ENCODE measurements around the gene PIM3. TPM values are rescaled to one million over a fixed set of nuclear protein-coding genes. Genes with fewer than 3 reads are reported as not detected.

Gene PIM3
- polyA plus RNA-seq, 1 of the 3 experiments (the other 2 are of a cell fraction): 15.3 TPM

DNA sequence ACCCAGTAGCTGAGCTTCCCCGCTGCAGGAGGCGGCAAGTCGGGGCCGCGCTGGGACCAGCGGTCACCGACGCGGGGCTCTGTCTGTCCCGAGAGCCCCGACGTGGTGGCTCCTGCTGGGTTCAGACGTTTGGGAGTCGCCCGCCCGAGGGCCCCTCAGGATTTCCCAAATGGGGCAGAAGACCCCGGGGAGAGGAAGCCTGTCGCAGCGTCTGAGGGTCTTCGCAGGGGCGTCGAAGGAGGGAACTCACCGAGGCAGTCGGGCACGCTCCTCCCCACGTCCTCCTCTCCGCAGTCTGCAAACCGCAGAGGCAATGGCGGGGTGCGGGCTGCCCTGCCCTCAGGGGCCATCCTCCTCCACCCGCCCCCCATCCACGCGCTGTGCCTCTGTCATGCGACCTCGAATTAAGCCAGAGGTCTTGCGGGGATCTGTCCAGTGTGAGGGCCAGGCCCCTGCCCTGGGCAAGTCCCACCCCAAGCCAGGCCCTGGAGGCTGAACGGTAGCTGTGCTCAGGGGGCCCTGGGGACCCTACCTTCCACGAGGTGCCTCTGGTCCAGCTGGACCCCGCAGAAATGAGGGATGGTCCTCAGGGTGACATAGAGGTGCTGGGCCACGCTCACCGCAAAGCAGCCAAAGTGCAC lies 39.5 kb downstream of the PIM3 start:
- ChIA-PET CTCF (interaction anchor here (0.9 to 2.1 kb wide), 3 partner anchors 9 to 70 kb away, joined by 3 to 7 read pairs (median 4); no protein-coding TSS in a partner anchor), POLR2A (no interaction called here)
- Histone ChIP-seq H3K4me1 (ENCODE audit: control insufficient read depth in 1 of 2, insufficient read depth in 2 of 2, low read depth in 1 of 2, low read length in 1 of 2) (peaks cover 0 to 4% of the 10 kb centered on the region in 2 experiments; a peak in 1 of 4 replicates), H3K9me2 (no peaks in the 10 kb centered on the region), H3K36me3 (replicated peaks in 1 of 2; ENCODE audit: control insufficient read depth in 1 of 2, insufficient read depth in 2 of 2, low read length in 1 of 2) (no peaks in the 10 kb centered on the region), H3K4me2 (no peak overlapping the region), H3K9ac (no peak overlapping the region), H3F3A (replicated peaks; ENCODE audit: insufficient read depth) (no peaks in the 10 kb centered on the region), H3K9me3 (no peaks in the 10 kb centered on the region), H3K27me3 (ENCODE audit: insufficient read depth) (no peaks in the 10 kb centered on the region), H3K79me2 (ENCODE audit: insufficient read depth) (no peaks in the 10 kb centered on the region), H3K27ac (ENCODE audit: low read depth in 2 of 2, low read length in 1 of 2) (no peak overlapping the region), H3K4me3 (ENCODE audit: low read depth in 2 of 2, low read length in 1 of 2) (peak overlapping the region in 1 of 2 experiments; percentile 25; a peak in 1 of 4 replicates), H2AFZ (ENCODE audit: low read depth) (no peak overlapping the region), H4K20me1 (ENCODE audit: insufficient read depth) (no peaks in the 10 kb centered on the region)
- peak; percentile 44 for DNase-seq
- no peak for TF ChIP-seq CHD2 (IDR thresholded peaks at IDR 0.05; ENCODE audit: low read length, partially characterized antibody)
- TF ChIP-seq MEF2A (IDR thresholded peaks at IDR 0.05; ENCODE audit: borderline replicate concordance, low read depth): no peak
- no peak for TF ChIP-seq RXRA (IDR thresholded peaks at IDR 0.05; ENCODE audit: borderline replicate concordance, low read depth)
- TF ChIP-seq JUND (IDR thresholded peaks at IDR 0.05): no peak
- TF ChIP-seq, protein P1, sequence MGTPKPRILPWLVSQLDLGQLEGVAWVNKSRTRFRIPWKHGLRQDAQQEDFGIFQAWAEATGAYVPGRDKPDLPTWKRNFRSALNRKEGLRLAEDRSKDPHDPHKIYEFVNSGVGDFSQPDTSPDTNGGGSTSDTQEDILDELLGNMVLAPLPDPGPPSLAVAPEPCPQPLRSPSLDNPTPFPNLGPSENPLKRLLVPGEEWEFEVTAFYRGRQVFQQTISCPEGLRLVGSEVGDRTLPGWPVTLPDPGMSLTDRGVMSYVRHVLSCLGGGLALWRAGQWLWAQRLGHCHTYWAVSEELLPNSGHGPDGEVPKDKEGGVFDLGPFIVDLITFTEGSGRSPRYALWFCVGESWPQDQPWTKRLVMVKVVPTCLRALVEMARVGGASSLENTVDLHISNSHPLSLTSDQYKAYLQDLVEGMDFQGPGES (IDR thresholded peaks at IDR 0.05; ENCODE audit: low read depth, low read length): no peak
- no peak for TF ChIP-seq NRF1 (IDR thresholded peaks at IDR 0.05; ENCODE audit: low read depth, low read length)
- TF ChIP-seq, protein P2, sequence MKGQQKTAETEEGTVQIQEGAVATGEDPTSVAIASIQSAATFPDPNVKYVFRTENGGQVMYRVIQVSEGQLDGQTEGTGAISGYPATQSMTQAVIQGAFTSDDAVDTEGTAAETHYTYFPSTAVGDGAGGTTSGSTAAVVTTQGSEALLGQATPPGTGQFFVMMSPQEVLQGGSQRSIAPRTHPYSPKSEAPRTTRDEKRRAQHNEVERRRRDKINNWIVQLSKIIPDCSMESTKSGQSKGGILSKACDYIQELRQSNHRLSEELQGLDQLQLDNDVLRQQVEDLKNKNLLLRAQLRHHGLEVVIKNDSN (IDR thresholded peaks at IDR 0.05; ENCODE audit: borderline replicate concordance, low read depth): no peak
- TF ChIP-seq FOXJ3 (CRISPR knock-in tag; IDR thresholded peaks at IDR 0.05): no peak
- TF ChIP-seq, protein P3, sequence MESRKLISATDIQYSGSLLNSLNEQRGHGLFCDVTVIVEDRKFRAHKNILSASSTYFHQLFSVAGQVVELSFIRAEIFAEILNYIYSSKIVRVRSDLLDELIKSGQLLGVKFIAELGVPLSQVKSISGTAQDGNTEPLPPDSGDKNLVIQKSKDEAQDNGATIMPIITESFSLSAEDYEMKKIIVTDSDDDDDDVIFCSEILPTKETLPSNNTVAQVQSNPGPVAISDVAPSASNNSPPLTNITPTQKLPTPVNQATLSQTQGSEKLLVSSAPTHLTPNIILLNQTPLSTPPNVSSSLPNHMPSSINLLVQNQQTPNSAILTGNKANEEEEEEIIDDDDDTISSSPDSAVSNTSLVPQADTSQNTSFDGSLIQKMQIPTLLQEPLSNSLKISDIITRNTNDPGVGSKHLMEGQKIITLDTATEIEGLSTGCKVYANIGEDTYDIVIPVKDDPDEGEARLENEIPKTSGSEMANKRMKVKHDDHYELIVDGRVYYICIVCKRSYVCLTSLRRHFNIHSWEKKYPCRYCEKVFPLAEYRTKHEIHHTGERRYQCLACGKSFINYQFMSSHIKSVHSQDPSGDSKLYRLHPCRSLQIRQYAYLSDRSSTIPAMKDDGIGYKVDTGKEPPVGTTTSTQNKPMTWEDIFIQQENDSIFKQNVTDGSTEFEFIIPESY (IDR thresholded peaks at IDR 0.05; ENCODE audit: borderline replicate concordance, low read depth): no peak
- WGBS (ENCODE audit: low lambda C conversion rate): 71% methylated on average over 7 of the region's 41 CpGs

DNA sequence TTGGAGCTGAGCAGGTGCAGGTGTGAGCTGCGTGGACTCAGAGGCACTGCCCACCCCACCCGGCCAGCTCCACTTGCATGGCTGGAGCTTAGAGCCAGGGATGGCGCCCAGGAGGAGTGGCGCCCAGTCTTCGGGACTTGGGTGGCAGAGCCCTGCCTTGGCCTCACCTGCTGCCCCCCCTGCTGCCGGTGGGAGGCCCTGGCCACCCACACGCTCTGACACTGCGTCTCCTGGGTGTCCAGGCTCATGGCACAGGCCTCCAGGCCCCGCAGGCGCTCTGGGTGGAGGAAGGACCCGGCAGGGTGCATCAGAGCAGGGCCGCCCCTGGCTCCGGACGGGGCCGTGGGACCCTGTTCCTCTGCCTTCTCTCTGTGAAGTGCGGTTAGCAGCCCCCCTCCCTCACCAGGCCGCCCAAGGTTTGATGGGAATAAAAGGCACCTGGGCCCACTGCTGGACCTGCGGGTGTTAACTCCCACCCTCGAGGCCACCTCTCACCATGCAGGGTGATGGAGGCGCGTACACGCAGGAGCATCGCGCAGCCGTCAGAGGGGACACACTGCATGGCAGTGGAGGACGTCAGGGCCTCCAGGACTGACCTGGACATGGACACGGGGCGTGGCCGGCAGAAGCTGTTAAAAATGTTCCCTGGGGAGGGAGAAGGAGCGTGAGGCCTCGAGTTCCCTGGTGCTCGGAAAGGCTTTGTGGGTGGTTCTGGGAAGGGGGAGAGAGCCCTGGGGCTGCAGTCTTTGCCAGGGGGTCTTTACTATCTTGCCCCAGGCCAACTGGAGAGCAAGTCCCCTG lies 40.2 kb downstream of the PIM3 start:
- CTCF ChIA-PET: interaction anchor here (0.9 to 2.1 kb wide), 4 partner anchors 8 to 71 kb away, joined by 3 to 7 read pairs (median 4); no protein-coding TSS in a partner anchor
- H3K4me2 ChIP-seq: no peak overlapping the region
- H3K27ac ChIP-seq (ENCODE audit: low read depth in 2 of 2, low read length in 1 of 2): no peak overlapping the region
- peaks cover 0 to 4% of the 10 kb centered on the region in 2 experiments; a peak in 1 of 4 replicates for H3K4me1 ChIP-seq (ENCODE audit: control insufficient read depth in 1 of 2, insufficient read depth in 2 of 2, low read depth in 1 of 2, low read length in 1 of 2)
- no peak overlapping the region for H3K4me3 ChIP-seq (ENCODE audit: low read depth in 2 of 2, low read length in 1 of 2)
- TF ChIP-seq ELF1 (IDR thresholded peaks at IDR 0.05): no peak
- no peak for TF ChIP-seq FOXM1 (IDR thresholded peaks at IDR 0.05; ENCODE audit: low read depth)
- H3K36me3 ChIP-seq (replicated peaks in 1 of 2; ENCODE audit: control insufficient read depth in 1 of 2, insufficient read depth in 2 of 2, low read length in 1 of 2): no peaks in the 10 kb centered on the region
- H3K9me2 ChIP-seq: no peaks in the 10 kb centered on the region
- H3F3A ChIP-seq (replicated peaks; ENCODE audit: insufficient read depth): no peaks in the 10 kb centered on the region
- POLR2A ChIA-PET: no interaction called here
- DNase-seq: peak; percentile 32
- H3K79me2 ChIP-seq (ENCODE audit: insufficient read depth): no peaks in the 10 kb centered on the region
- H2AFZ ChIP-seq (ENCODE audit: low read depth): no peak overlapping the region
- H3K9ac ChIP-seq: no peak overlapping the region
- whole genome bisulfite sequencing (ENCODE audit: low lambda C conversion rate): 95% methylated on average over 17 of the region's 32 CpGs
- no peaks in the 10 kb centered on the region for H3K9me3 ChIP-seq
- H4K20me1 ChIP-seq (ENCODE audit: insufficient read depth): no peaks in the 10 kb centered on the region
- no peaks in the 10 kb centered on the region for H3K27me3 ChIP-seq (ENCODE audit: insufficient read depth)
